NB4 (cell line): ENCODE results near the gene ZIC5.

Source experiments
- DNase-seq: peaks from one replicate; pipeline ENCODE4 v3.0.0; 2010; ENCODE audit warnings: low read depth
- H3K4me3 ChIP-seq: one replicate; pipeline ENCODE4 v1.5.1; 2011; ENCODE audit warnings: mild to moderate bottlenecking, low read depth, low read length, moderate library complexity
- CTCF ChIP-seq: IDR thresholded peaks from one replicate; pipeline ENCODE4 v1.5.1; 2012; ENCODE audit warnings: low read depth, low read length
- MAX ChIP-seq: IDR thresholded peaks from 2 replicates; pipeline ENCODE4 v1.6.1; 2011; ENCODE audit warnings: low read depth, low read length
- MYC ChIP-seq: IDR thresholded peaks from 2 replicates; pipeline ENCODE4 v1.6.1; 2011; ENCODE audit warnings: low read depth, low read length
- POLR2A ChIP-seq: IDR thresholded peaks from 2 replicates; pipeline ENCODE4 v1.6.1; 2011; ENCODE audit warnings: mild to moderate bottlenecking; ENCODE audit not compliant: insufficient read length; ENCODE audit errors: extremely low read depth

ZIC5 gene

GRCh38 chr13:99971576-99972189, at the start of gene ZIC5:
Gene ZIC5 (minus strand): TSS chr13:99971767. CDS start chr13:99971603, 164 bp downstream.
- H3K4me3 ChIP-seq = peak within 1 kb of the TSS; percentile 38
- DNase-seq = no peak
- no peak for TF ChIP-seq POLR2A
- TF ChIP-seq MYC = no peak
- no peak; the same call in 1 of the 2 replicates for TF ChIP-seq MAX

DNA sequence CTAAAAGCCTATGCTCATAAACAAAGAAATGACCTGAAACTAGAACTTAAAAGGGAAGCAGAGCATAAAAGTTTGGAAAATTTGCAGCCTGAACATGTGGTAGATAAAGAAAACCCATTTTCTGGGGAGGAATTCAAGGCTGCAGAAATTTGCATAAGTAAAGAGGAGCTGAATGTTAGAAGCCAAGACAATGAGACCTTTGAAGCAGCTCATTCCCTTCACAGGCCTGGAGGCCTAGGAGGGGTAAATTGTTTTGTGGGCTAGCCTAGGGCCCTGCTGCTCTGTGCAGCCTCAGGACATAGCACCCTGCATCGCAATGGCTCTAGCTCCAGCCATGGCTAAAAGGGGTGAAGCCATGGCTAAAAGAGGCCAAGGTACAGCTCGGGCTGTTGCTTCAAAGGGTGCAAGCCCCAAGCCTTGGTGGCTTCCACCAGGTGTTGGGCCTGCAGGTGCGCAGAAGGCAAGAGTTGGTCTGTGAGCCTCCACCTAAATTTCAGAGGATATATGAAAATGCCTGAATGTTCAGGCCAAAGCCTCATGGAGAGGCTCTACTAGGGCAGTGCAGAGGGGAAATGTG, 48.3 kb upstream of the ZIC5 start:
- DNase-seq = no peak
- H3K4me3 ChIP-seq = no peak overlapping the region
- TF ChIP-seq POLR2A = no peak
- no peak for TF ChIP-seq CTCF
- TF ChIP-seq MAX = no peak

DNA sequence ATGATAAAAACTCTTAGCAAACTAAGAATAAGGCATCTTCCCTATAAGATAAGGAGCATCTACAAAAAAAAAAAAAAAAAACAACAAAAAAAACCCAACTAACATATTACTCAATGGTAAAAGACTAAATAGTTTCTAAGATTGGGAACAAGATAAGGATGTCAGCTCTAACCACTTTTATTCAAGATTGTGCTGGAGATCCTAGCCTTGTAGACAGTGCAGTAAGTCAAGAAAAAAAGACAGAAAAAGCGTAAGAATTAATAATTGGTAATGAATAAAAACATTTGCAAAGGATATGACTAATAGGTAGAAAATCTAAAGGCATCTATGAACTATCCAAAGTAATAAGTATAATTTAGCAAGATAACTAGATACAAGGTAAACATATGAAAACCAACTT, 43.1 kb upstream of the ZIC5 start:
- H3K4me3 ChIP-seq = no peak overlapping the region
- TF ChIP-seq MYC (no peak), CTCF (no peak), POLR2A (no peak)
- no peak for DNase-seq

DNA sequence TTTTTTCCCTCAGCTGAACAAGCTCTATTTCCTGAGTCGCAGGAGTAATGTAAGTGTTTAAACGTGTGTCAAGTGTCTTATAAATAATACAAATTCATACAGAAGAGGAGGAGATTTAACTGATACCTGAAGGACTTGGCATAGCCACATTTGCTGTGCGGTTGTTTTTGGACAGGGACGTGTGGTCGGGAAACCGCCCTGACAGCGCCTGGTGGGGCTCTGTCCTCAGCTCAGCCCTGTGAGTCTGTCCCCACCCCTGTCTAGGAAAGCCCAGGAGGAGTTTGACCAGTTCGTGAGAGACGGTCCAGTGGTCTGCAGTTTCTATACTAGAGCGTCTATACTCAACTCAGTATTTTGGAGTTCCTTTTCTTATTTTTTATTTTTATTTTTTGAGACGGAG, 26.7 kb upstream of the ZIC5 start:
- no peak for TF ChIP-seq CTCF
- no peak for TF ChIP-seq MYC
- H3K4me3 ChIP-seq = no peak overlapping the region
- DNase-seq = no peak

DNA sequence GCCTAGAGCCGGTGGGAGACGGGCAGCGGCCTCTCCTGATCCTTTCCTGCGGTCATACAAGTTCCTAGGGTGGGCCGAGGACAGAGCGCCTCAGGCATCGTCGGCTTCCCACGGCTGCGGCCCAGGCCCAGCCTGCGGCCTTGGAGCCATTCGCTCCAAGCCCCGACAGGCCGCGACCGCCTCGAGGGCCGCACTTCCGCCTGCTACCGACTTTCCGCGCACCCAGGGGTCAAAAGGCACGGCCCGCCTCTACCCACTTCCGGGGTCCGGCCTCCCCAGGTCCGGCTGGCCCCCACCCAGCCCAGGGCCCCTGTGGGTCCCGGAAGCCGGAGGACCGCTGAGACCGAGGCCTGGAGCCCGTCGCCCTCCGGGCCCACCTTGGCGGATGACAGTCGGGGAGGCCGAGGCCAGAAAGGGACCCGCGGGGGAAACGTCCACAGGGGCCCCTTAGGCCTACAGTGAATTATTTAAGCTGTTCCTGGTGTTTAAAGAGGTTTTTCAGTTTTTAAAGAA, 26.2 kb upstream of the ZIC5 start:
- no peak for TF ChIP-seq POLR2A
- no peak for TF ChIP-seq MYC
- TF ChIP-seq MAX = no peak
- TF ChIP-seq CTCF = no peak
- DNase-seq = no peak
- H3K4me3 ChIP-seq = no peak overlapping the region

DNA sequence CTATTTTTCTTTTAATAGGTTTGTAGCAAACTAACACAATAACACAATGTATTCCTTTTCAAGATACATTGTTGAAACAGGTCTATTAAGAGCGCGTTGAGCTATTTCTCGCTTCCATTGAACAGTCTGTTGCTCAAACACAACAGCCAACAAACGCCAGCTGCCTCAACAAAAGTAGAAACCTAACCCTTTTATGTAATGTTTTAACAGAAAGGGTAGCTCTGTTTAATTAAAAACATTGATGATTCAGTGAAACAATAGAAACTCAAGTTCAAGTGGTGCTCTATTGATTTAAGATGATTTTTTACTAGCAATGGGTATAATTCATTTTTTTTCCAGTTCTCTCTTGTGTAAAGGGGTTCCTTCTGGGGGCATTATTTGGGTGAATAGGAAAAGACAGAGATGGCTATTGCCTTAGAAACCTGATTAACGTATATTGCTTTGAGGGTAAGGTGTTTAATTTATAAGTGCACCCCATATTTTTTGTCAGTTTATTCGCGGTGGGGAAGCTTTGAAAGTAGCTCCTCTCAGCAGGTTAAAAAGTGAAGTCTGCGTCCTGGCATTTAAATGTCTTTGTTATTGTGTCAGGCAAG, 24.9 kb upstream of the ZIC5 start:
- TF ChIP-seq MYC (no peak), CTCF (no peak), MAX (no peak), POLR2A (no peak)
- no peak overlapping the region for H3K4me3 ChIP-seq
- DNase-seq = no peak
